ENCODE data around the gene EIF3J. TPM values are rescaled to one million over a fixed set of nuclear protein-coding genes. Genes with fewer than 3 reads are reported as not detected.

The EIF3J gene
- total and polyA plus RNA-seq, 10 of the 15 experiments (the other 5 are each of a cell fraction or from before 2014, with no cell fraction given), result 34.7 to 126 (median 64.1) TPM

GRCh38 chr15:44584162-44584749 is 47.3 kb downstream of the EIF3J start:
- H3K36me3 ChIP-seq (ENCODE audit: control insufficient read depth in 2 of 2, insufficient read depth in 2 of 2, low read length in 1 of 2), result peaks cover 6 to 44% of the 10 kb centered on the region in 2 experiments
- H3K79me2 ChIP-seq (ENCODE audit: control insufficient read depth, insufficient read depth, low read length), result no peaks in the 10 kb centered on the region
- no peak overlapping the region for H3K4me3 ChIP-seq
- no peaks in the 10 kb centered on the region for H3K4me1 ChIP-seq (ENCODE audit: control insufficient read depth, insufficient read depth, low read length)
- no peak for FAIRE-seq
- no TSS peak for BruUV-seq (replicated peaks)
- 82% methylated on average over 5 of the region's 5 CpGs for WGBS (ENCODE audit: insufficient coverage, insufficient replicate concordance, low lambda C conversion rate, missing lambda C conversion rate)
- in situ Hi-C loops (cut with MboI) (loop anchor here (5.0 kb wide), 1 partner anchor 338 kb away; no protein-coding TSS in a partner anchor), intact Hi-C loops (cut with micrococcal nuclease; ENCODE audit: unreplicated experiment) (loop anchor here (5.0 kb wide), 1 partner anchor 338 kb away; no protein-coding TSS in a partner anchor)
- H2AFZ ChIP-seq (ENCODE audit: control insufficient read depth, low read depth, low read length), result no peak overlapping the region
- no peak for TF ChIP-seq IRF3 (IDR thresholded peaks at IDR 0.05)
- TF ChIP-seq, protein P1, sequence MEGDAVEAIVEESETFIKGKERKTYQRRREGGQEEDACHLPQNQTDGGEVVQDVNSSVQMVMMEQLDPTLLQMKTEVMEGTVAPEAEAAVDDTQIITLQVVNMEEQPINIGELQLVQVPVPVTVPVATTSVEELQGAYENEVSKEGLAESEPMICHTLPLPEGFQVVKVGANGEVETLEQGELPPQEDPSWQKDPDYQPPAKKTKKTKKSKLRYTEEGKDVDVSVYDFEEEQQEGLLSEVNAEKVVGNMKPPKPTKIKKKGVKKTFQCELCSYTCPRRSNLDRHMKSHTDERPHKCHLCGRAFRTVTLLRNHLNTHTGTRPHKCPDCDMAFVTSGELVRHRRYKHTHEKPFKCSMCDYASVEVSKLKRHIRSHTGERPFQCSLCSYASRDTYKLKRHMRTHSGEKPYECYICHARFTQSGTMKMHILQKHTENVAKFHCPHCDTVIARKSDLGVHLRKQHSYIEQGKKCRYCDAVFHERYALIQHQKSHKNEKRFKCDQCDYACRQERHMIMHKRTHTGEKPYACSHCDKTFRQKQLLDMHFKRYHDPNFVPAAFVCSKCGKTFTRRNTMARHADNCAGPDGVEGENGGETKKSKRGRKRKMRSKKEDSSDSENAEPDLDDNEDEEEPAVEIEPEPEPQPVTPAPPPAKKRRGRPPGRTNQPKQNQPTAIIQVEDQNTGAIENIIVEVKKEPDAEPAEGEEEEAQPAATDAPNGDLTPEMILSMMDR (IDR thresholded peaks at IDR 0.05 in 2 of 3, conservative IDR thresholded peaks at IDR 0.05 in 1 of 3; ENCODE audit: control insufficient read depth in 2 of 3, extremely low read depth in 1 of 3, insufficient read depth in 1 of 3, low read depth in 3 of 3, low read length in 3 of 3), result peak; percentile 63 to 77 (median 75)
- peak; percentile 49 for TF ChIP-seq RAD21 (IDR thresholded peaks at IDR 0.05; ENCODE audit: insufficient read depth, low read depth, low read length)
- 0 out of 2 replicates have a peak, but pooled peaks have one; percentile 12 for TF ChIP-seq YY1 (IDR thresholded peaks at IDR 0.05; ENCODE audit: low read depth, low read length)
- peak; percentile 44; the same call in 1 of the 2 replicates for TF ChIP-seq SMC3 (IDR thresholded peaks at IDR 0.05; ENCODE audit: borderline replicate concordance, low read length)
- no peak for TF ChIP-seq BCL3 (IDR thresholded peaks at IDR 0.05; ENCODE audit: borderline replicate concordance, insufficient read depth, low read depth, low read length, poor library complexity, severe bottlenecking)
- H3K4me2 ChIP-seq (ENCODE audit: control insufficient read depth, insufficient read depth), result no peak overlapping the region
- H4K20me1 ChIP-seq (ENCODE audit: control insufficient read depth, insufficient read depth), result no peaks in the 10 kb centered on the region
- ChIA-PET SMC1A (ENCODE audit: uncharacterized antibody, unreplicated experiment) (interaction anchor here (1.1 to 9.2 kb wide), 10 partner anchors 10 to 269 kb away, joined by 3 to 148 read pairs (median 4); partner anchors contain the start of genes B2M, PATL2, SPG11 and TRIM69), CTCF (interaction anchor here (0.5 to 8.5 kb wide), 23 partner anchors 8 to 213 kb away, joined by 3 to 175 read pairs (median 4); partner anchors contain the start of genes SPG11 and TRIM69), RAD21 (ENCODE audit: unreplicated experiment) (interaction anchor here (1.1 to 7.7 kb wide), 7 partner anchors 20 to 269 kb away, joined by 3 to 109 read pairs (median 3); partner anchors contain the start of genes SPG11 and TRIM69), POLR2A (interaction anchor here (0.6 kb wide), 1 partner anchor 47 kb away, joined by 3 read pairs; the partner anchor contains the start of gene EIF3J)
- DNase-seq (ENCODE audit: low read depth, low spot score), result no peak
- no peaks in the 10 kb centered on the region for H3K9me3 ChIP-seq (replicated peaks; ENCODE audit: control insufficient read depth, insufficient read depth, low read length)
- ATAC-seq, result peak; percentile 99; the same call in 2 of the 3 replicates
- H3K27me3 ChIP-seq (replicated peaks in 1 of 2; ENCODE audit: control insufficient read depth in 2 of 2, insufficient read depth in 2 of 2, low read length in 1 of 2), result no peaks in the 10 kb centered on the region
- no peak overlapping the region for H3K9ac ChIP-seq (ENCODE audit: control insufficient read depth, insufficient read depth, low read length)
- no peak overlapping the region for H3K27ac ChIP-seq (ENCODE audit: control insufficient read depth, insufficient read depth)

Data from GM12878 (cell line).